Measurements from ENCODE around the gene TPD52L1.

The TPD52L1 gene

DNA sequence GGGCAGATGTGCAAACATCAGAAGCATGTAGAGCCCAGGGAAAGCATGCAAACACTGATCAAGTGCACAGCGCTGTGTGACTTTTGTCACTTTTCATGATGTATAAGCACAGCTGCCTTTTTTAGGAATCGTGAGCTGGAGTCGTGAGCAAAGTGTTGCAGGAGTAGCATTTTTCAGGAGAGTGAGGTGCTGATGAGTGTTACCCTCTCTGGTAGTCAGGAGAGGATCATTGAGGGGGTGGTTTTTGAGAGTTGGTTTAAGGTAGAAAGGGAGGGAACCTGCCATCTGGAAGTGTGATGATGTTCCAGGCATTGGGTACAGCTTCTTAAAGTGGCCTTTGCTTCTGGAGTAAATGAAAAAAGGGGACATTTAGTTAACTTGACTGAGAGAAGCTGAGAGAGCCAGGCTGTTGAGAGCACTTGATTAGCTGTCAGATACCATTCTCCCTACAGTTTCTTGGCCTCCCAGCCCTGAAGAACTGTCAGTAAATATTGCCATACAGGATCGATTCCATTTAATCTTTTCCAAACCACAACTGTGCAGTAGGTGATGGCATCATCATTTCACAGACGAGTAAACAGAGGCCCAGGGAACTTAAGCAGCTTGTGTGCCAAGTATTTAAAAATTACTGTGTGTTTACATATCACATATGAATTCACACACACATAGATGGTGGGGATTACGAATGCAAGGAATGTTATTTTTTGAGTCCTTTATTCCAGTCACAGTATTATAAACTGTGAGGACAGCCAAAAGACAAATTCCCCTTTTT is 28.9 kb downstream of the TPD52L1 start:
- no peak for DNase-seq

GRCh38 chr6:125183391-125183790 is 29.8 kb downstream of the TPD52L1 start:
- DNase-seq: no peak

DNA sequence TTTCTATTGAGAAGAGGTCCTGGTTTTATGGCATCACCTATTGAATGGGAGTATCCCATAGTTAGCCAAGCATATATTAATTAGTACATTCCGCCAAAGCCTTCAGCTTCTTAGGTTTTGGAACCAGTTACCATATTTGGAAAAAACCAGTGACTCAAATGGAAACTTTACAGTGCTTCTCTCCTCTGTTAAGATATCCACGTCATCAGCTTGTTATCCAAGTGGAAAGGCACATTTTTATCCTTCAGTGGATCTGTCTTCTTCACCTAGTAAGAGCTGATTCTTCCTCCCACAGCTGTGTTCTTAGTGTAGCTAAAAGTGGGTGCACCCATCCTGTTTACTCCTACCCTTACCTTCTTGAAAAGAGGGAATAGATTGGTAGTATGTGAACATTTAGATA is 34.5 kb downstream of the TPD52L1 start:
- no peak for DNase-seq

GRCh38 chr6:125188594-125189203 is 35.1 kb downstream of the TPD52L1 start:
- DNase-seq: no peak

GRCh38 chr6:125189494-125189893 is 35.9 kb downstream of the TPD52L1 start:
- no peak for DNase-seq

DNA sequence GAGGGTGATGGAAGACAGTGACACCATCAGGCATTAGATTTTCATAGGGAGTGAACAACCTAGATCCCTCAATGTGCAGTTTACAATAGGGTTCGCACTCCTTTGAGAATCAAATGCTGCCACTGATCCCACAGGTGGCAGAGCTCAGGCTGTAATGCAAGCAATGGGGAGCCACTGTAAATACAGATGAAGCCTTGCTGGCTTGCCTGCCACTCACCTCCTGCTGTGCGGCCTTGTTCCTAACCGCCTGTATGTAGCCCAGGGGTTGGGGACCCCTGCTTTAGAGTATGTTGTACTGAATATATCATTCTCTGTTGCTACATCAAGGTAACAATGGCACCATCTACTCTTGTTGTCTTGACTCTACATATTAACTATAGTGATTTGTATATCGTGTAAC is 37.1 kb downstream of the TPD52L1 start:
- DNase-seq: no peak

DNA sequence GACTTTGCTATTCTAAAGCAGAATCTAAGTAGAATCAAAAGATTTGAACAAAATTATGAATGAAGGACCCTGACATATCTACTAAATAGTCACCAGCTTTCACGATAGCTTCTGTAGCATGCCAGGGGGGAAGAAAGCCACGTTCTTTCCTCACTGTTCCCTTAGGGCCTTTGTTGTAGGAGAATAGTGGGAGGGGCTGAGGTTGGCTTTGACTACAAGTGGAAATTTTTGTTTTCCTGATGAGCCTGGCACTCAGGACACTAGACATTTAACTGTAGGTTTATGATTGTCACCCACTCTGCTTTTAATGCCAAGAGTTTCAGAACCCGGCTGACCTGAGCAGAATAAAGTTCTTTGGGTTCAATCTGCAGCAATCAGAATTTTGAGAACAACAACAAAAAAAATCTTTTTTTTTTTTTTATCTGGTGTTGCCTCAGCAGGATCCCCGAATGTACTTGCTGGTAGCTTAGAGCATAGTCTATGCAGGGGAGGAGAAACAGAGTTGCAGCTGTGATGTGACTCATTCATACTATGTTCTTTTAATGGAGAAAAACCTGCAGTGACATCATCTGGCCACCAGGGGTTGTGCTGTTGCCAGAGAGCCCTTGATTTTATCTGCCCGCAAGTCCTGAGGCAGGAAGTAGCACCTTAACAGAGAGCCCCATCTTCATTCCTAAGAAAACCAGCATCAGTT is 38.5 kb downstream of the TPD52L1 start:
- DNase-seq: peak; percentile 55

DNA sequence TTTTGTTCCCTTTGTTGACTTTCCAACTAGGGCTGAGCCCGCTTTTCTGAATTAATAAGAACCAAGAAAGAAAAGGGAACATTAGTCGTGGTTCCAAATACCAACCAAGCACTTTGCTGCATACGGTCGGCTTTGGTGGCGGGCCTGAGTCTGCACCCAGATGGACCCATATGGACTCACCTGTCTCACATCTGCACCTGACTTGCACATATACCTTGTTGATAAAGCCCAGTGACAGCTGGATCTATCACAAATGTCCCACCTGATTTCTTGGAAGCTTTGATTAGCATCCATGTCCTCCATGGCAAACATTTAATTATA is 39.0 kb downstream of the TPD52L1 start:
- no peak for DNase-seq

DNA sequence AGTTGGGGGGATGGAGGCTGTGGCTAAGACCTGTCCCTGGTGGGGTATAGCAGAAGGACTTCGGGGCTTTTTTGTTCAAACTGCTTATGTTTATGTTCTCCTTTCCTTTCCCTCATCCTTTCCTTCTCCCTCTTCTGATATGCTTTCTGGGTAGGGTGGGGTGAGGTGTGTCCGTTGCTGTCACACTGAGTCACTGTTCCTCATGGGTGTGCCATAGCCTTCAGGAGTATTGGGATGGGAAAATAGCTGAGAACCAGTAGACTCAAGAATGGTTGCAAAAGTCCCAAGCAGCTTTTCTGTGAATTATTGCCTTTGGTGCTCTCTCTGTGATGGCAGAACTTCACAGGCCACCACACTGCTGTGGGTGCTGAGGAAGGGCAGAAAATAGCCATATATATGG is 39.6 kb downstream of the TPD52L1 start:
- no peak for DNase-seq

- no peak for DNase-seq
Observed at GRCh38 chr6:125194941-125195340, 41.4 kb downstream of the TPD52L1 start.

- no peak for DNase-seq
Observed at GRCh38 chr6:125195526-125195925, 42.0 kb downstream of the TPD52L1 start.

DNA sequence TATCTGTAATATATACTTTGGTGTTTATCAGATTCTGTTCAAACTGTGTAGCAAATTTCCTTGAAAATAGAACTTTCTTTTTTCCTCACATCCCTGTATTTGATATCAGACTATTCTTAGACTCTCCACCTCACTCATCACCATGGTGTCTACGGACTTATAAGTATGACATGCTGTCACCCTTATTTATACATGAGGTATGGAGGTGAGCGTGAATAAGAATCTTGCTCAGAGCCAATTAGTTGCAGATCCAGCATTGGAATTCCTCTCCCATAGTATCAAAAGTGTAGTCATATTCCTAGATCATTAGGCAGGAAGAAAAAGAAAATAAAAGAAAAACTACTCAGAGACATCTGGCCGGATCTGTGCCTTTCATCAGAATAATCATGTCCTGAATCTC is 43.0 kb downstream of the TPD52L1 start:
- no peak for DNase-seq

DNA sequence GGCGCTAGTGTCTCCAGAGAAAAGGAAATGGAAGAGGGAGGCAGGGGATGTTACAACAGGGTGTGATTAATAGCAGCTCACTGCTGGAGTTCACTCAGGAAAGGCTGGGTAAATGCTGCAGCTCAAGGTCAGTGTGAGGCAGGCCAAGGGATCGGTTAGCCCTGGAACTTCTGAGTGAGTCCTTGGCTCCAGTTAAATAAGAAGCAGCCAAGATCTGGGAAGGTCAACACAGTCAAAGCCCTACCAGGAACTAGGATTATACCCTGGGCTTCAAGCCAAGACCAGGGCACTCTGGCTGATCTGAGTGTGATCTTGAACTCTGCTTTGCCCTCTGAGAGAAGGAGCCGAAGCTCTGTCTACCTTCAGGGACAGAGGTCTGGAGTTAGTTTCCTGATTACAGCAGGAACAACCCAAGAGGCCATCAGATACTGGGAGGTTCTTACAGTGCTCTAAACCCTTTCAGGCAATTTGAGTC is 44.3 kb downstream of the TPD52L1 start:
- no peak for DNase-seq

DNA sequence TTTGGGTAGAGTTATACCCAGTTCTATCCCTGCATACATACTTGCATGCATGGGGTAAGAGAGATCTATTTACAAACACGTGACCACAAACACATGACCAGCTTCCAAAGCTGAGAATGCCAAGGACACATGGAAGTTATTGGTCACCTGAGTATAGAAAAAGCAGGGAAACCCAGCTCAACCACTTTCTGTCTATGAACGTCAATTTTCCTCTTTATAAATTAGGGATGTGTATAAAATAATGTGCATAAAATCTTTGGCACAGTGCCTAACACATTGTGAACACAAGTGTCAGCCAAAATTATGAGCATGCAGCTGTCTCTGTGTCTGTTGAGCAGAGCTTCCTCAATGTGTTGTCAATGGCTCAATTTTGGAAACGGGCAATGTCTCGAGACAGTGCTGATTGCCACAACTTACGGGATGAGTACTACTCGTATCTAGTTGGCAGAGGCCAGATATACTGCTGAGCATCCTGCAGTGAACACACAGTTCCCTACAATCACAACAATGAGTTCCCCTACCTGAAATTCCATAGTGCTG is 44.9 kb downstream of the TPD52L1 start:
- no peak for DNase-seq

DNA sequence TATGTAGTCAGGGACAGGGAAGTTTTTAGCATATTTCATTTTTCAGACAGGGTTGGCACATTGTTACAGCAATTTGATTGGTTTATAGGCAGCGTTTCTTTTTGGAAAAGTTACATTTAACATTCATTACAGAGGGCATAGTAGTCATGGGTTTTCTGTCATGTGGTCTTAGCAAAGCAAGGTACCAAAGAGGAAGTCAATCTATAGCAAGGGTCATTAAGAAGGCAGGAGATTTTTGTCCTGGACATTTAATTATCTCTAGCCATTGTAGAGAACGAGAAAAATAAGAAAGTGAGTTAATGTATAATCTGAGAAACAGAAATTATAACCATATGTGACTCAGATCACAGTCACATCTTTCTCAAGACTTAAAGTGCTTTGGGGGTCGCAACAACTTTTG is 47.4 kb downstream of the TPD52L1 start:
- DNase-seq: no peak

DNA sequence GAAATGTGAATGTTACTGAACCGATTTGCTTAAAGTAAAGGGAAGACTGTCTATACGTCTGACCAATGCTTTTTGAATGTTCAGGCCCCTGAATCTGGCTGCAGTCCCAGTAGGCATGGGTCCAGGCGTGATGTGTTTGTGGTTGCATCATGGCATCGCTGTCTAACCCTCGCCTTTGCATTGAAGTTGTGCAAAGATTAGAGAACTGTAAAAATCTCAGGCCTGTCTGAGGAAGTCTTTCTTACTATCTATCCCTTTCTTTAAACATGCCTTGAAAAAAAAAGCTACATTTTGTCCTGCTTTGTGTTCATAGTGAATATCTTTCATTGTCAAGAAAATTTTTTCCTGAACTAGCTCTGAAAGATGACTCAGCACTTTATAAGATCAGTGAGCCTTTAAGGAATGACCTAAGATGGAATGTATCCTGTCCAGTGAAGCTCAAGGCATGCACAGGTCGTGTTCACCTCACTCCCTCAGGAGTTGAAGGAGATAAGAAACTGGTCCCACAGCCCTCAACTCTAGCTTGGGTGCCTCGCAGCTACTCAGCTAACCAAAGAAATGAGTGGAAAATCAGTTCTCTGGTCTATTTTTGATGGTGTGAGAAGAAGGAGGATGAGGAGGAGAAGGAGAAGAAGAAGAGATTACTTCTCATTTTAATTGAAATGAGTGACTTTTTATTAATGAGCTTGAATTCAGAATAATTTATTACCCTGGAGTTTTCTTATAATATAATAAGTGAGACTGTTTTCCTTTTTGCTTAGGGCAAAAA is 48.6 kb downstream of the TPD52L1 start:
- no peak for DNase-seq

DNA sequence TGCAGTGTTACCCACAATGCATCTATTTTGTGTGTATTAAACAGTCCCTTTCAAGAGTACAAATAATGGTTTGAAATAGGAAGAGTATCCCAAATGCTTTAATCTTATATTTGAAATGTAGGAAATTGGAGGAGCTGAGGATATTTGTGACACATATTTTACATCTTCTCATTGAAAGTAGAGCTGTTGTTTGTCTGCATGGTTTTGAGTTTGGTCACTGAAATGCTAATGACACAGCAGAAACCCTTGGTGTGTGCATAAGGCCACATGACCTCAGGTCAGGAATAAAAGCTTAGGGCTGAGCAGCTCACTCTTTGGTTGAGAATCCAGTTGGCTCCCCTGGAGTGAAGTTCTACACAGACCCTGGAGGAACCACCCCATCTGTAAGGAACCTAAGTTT is 49.8 kb downstream of the TPD52L1 start:
- no peak for DNase-seq

DNA sequence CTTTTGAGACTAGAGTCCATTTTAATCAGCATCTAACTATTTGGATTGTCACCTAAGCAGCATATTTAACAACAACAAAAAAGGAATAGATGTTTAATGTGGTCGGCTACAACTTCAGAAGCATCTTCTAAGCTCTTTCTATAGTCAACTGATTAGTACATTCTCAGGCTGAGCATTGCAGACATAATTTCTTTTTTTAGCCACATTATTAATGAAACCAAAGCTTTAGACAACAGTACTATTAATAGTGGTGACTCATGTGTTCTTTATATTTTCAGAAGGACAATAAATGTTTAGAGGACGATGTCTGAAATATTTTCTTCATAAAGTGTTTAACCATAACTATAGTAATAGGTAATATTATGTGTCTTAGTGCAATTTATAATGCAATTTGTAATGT is 52.4 kb downstream of the TPD52L1 start:
- no peak for DNase-seq

GRCh38 chr6:125206389-125206788 is 52.8 kb downstream of the TPD52L1 start:
- DNase-seq: no peak

DNA sequence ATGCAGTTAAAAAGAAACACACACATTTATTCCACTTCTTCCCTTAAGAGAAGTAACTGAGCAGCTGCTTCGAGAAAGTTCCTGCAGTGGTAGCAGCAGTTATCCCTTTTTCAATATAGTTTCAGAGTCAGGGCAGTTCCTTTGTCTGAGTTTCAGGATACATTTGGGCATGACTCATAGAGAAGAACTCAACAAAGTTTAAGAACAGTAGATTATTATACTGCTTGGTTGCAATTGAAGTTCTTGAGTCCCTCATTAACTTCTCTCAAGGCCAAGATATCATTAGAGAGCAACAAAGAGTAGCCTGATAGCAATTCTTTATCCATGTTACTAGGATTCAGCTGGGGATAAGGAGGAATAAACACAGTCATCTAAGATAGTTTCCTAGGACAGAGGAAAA is 54.4 kb downstream of the TPD52L1 start:
- no peak for DNase-seq

DNA sequence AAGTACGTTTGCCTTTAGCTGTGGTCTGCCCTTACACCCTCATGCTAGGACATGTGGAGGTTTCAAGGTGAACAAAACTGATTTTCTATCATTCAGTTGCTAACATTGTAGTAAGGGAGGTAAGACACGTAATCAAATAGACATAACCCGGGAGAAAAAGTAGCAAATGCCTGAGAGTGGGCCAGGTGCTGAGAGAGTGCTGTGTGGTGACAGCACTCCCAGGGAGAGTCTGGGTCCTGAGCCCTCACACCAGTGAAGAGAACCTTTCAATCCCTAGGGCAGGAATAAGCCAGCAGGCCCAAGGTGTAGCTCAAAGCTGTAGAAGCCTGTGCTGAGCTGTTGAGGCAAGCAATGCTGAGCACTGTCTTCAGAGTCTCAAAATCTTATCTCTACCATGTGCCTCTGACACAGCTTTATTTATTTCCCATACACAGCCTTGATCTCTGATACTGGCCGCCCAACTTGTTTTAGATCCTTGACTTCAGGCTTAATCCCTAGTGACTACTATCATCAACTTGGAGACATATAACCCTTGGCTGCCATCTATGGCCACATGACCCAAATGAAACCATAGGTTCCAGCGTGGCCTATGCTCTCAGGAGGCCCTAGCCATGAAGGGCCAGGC is 55.2 kb downstream of the TPD52L1 start:
- DNase-seq: no peak

DNA sequence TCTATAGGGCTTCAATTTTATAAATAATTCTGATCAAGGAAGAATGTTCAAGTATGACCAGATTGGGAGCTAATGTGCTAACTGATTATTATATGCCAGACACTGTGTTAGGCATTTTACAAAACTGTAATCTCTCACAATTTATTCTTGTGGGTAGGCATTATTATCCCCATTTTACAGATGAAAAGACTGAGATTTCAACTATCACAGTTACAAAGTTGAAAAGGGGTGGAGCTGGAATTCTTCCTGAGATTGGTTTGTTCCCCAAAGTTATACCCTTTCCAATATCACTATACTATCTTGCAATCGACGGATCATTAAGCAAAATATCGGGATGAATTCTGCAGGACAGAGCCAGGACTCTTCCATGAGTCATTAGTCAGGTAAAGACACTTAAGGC is 57.1 kb downstream of the TPD52L1 start:
- DNase-seq: no peak

DNA sequence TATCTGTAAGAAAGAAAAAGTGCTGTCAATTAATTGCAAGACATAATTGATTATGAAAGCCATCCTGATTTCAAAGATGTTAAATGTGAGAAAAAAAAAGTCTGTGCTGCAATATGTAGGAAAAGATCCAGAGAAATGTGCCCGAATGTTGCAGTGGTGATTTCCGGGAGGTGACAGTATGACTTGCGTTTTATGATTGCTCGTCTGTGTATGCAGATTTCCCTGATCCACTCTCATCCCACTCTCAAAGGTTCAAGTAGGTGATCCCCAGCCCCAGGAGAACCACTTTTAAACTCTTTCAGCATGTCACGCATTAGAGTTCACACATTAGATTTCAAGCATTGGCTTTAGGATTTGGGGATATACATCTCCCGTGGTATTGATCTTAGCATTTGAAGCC is 57.8 kb downstream of the TPD52L1 start:
- no peak for DNase-seq
